Stomach (tissue), 9 donors: ENCODE data around the gene RNF213. TPM values are rescaled to one million over a fixed set of nuclear protein-coding genes. Genes with fewer than 3 reads are reported as not detected.
"Not testable (repeated sequence)": the region's sequence is repeated elsewhere in the genome, so short reads cannot be mapped to it uniquely, and the experiment has no call there.

Experiments used
- DNase-seq, 2 donors: peaks; one replicate each; pipeline versions ENCODE4 v3.0.0 to v3.0.0-alpha.2; 2013 to 2019
- H3K27ac ChIP-seq, 5 donors: fragments of 200-600 bp in 4 of 5; sonication (generic) in 4 of 5; one replicate each; pipeline ENCODE4 v1.5.1; 2013 to 2019; ENCODE audit warnings: mild to moderate bottlenecking in 1 of 5, moderate library complexity in 1 of 5
- H3K27me3 ChIP-seq, 3 donors: fragments of 200-600 bp; sonication (generic); one replicate each; pipeline ENCODE4 v1.5.1; 2017 to 2019; ENCODE audit warnings: mixed run types in 1 of 3
- H3K36me3 ChIP-seq, 4 donors: fragments of 200-600 bp; sonication (generic); 1 replicate in 3 of 4; 2 replicates in 1 of 4; pipeline ENCODE4 v1.5.1; 2016 to 2019
- H3K4me1 ChIP-seq, 4 donors: fragments of 200-600 bp; sonication (generic); one replicate each; pipeline ENCODE4 v1.5.1; 2016 to 2019
- H3K4me3 ChIP-seq, 4 donors: fragments of 200-600 bp; sonication (generic) in 3 of 4; one replicate each; pipeline ENCODE4 v1.5.1; 2016 to 2019; ENCODE audit warnings: mild to moderate bottlenecking in 1 of 4
- H3K9me3 ChIP-seq, 4 donors: fragments of 200-600 bp; sonication (generic); one replicate each; pipeline ENCODE4 v1.5.1; 2016 to 2019
- CTCF ChIP-seq, 7 experiments: fragments of 450-650 bp in 4 of 7; fragments of 200-600 bp in 3 of 7; sonication (generic) in 3 of 7; IDR thresholded peaks; one replicate each; pipeline ENCODE4 v1.5.1; 2016 to 2019; ENCODE audit warnings: antibody characterized with exemption in 7 of 7, control low read depth in 2 of 7, mild to moderate bottlenecking in 1 of 7
- EP300 ChIP-seq: sonication (generic); formaldehyde crosslinking; IDR thresholded peaks from one replicate; pipeline ENCODE4 v1.6.1; 2017; ENCODE audit warnings: antibody characterized with exemption
- POLR2A ChIP-seq, 4 donors: fragments of 450-650 bp; IDR thresholded peaks; one replicate each; pipeline ENCODE4 v1.6.1; 2016; ENCODE audit warnings: antibody characterized with exemption in 4 of 4, control low read depth in 2 of 4, mild to moderate bottlenecking in 1 of 4, moderate library complexity in 1 of 4
- POLR2AphosphoS5 ChIP-seq, 3 donors: sonication (generic); formaldehyde crosslinking; IDR thresholded peaks; one replicate each; pipeline ENCODE4 v1.6.1; 2016; ENCODE audit warnings: antibody characterized with exemption in 3 of 3
- WGBS, 5 donors: extraction: QIAGEN DNeasy Blood & Tissue Kit in 3 of 5; methylation state at CpG; one replicate each; pipeline versions ENCODE4 v1.1.5 to v1.1.7; 2013 to 2018; 5-methylcytosine and 5-hydroxymethylcytosine counted together
- intact Hi-C: fragments of 100-400 bp; cut with DNase I; formaldehyde crosslinking; loops from one replicate; pipeline ENCODE4 v1.15.1; 2023; ENCODE audit warnings: low total_unique reads
- polyA plus RNA-seq, 3 donors: library from polyadenylated mRNA; stranded (reverse); fragments of 200-250 nt; gene quantifications; one replicate each; pipeline ENCODE4 v1.2.3, GENCODE V29; 2013
- total RNA-seq, 5 donors: library from RNA; depleted of rRNA; stranded (reverse); fragments of >200 nt; gene quantifications; one replicate each; pipeline versions ENCODE4 v1.1.0 to v1.2.3, GENCODE V29; 2014 to 2016
- donor health status: healthy with polysubstance abuse.
- donor health status: Bipolar disorder and iron deficiency.
- donor health status: healthy.

RNF213 gene
- total and polyA plus RNA-seq, 8 donors = 12.3 to 358 (median 138) TPM

DNA sequence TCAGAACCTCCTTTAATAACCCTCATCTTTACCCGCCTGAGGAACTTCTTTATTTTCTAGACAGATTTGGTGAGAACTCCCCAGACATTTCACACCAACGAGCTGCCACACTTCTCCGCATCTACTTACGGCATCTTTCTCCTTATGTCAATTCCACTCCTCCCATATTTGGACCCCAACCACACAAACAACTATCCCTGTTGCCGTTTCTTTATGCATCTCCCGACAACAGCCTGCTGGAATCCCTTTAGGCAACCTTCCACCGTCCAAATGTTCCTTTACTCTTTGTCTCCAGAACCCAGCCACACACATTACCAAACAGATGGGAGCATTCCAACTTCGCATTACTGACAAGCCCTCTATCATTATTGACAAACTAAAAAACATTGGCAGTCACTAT lies 145.5 kb downstream of the RNF213 start:
- Histone ChIP-seq H3K9me3 (no peaks in the 10 kb centered on the region), H3K4me1 (peaks cover 0 to 6% (median 0%) of the 10 kb centered on the region in 4 donors), H3K36me3 (no peaks in the 10 kb centered on the region), H3K4me3 (no peak overlapping the region), H3K27me3 (no peaks in the 10 kb centered on the region), H3K27ac (no peak overlapping the region)
- 88 to 90% (median 89%) methylated on average over 8 of the region's 8 CpGs for WGBS, 5 donors
- intact Hi-C loops = no loop called here
- no peak for DNase-seq
- TF ChIP-seq EP300 (no peak), POLR2A (IDR thresholded peaks at IDR 0.05) (no peak), CTCF (IDR thresholded peaks at IDR 0.05) (no peak), POLR2AphosphoS5 (IDR thresholded peaks at IDR 0.05) (no peak)

DNA sequence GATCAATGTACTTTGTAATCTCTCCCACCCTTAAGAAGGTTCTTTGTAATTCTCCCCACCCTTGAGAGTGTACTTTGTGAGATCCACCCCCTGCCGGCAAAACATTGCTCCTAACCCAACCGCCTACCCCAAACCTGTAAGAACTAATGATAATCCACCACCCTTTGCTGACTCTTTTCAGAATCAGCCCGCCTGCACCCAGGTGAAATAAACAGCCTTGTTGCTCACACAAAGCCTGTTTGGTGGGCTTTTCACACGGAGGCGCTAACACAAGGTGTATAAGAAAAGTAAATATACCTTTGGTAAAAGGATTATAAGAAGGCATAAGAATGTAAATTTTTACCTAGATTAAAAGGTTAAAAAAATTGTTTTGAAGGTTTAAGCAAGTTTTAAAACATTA lies 147.3 kb downstream of the RNF213 start:
- WGBS, 5 donors = 31 to 77% (median 50%) methylated on average over 5 of the region's 5 CpGs
- H3K4me1 ChIP-seq, H3K36me3 ChIP-seq, H3K27ac ChIP-seq, H3K9me3 ChIP-seq, intact Hi-C loops, H3K4me3 ChIP-seq, H3K27me3 ChIP-seq: not testable (repeated sequence)
- DNase-seq = peak in 1 of 2 donors; percentile 53

DNA sequence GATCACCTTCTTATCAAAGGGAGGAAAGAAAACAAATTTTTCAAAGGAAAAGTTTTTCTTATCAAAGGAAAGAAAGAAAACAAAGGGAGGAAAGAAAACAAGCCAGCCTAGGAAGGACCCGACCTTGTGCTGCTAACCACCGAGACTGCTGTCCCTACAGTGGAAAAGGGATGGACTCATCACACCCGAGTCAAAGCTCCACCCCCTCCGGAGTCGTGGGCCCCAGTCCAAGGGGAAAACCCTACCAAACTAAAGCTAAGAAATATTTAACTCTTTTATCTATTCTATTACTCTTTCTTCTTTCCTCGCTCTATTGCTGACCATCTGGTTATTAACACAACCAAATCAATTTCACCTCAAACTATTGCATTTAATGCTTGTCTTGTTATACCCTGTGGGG lies 148.2 kb downstream of the RNF213 start:
- no peaks in the 10 kb centered on the region for H3K36me3 ChIP-seq
- DNase-seq = peak; percentile 42 to 59
- 7 to 14% (median 8%) methylated on average over 6 of the region's 6 CpGs for WGBS, 5 donors
- H3K9me3 ChIP-seq = no peaks in the 10 kb centered on the region
- intact Hi-C loops = no loop called here
- H3K4me1 ChIP-seq = peaks cover 6 to 13% (median 7%) of the 10 kb centered on the region in 4 donors
- no peak overlapping the region for H3K27ac ChIP-seq
- TF ChIP-seq EP300 (no peak), CTCF (IDR thresholded peaks at IDR 0.05) (no peak)
- H3K27me3 ChIP-seq = no peaks in the 10 kb centered on the region
- no peak overlapping the region for H3K4me3 ChIP-seq

- Histone ChIP-seq H3K9me3 (no peaks in the 10 kb centered on the region), H3K27me3 (no peaks in the 10 kb centered on the region), H3K36me3 (no peaks in the 10 kb centered on the region), H3K4me1 (peaks cover 14 to 20% (median 14%) of the 10 kb centered on the region in 4 donors), H3K4me3 (no peak overlapping the region), H3K27ac (no peak overlapping the region)
- DNase-seq = no peak
- intact Hi-C loops = no loop called here
- WGBS, 5 donors = 91 to 95% (median 93%) methylated on average over 13 of the region's 13 CpGs
- TF ChIP-seq POLR2A (IDR thresholded peaks at IDR 0.05) = no peak
- TF ChIP-seq POLR2AphosphoS5 (IDR thresholded peaks at IDR 0.05) = no peak
- TF ChIP-seq EP300 = no peak
- TF ChIP-seq CTCF (IDR thresholded peaks at IDR 0.05) = no peak
Measured at GRCh38 chr17:80409626-80410025, 149.0 kb downstream of the RNF213 start.

GRCh38 chr17:80410441-80411087 lies 149.9 kb downstream of the RNF213 start:
- H3K36me3 ChIP-seq, H3K27ac ChIP-seq, DNase-seq, H3K9me3 ChIP-seq, H3K4me3 ChIP-seq, H3K27me3 ChIP-seq, intact Hi-C loops: not testable (repeated sequence)
- WGBS, 5 donors = 66 to 81% (median 71%) methylated on average over 15 to 16 of the region's 16 CpGs
- H3K4me1 ChIP-seq = peaks cover 14 to 23% (median 17%) of the 10 kb centered on the region in 4 donors
